SK-N-MC (cell line): ENCODE results near the gene DHX30.

Source experiments
- EZH2 ChIP-seq: fragments of 200-600 bp; sonication (generic); IDR thresholded peaks from one replicate; pipeline ENCODE4 v1.6.1; 2017; ENCODE audit warnings: antibody characterized with exemption
- FOXP2 ChIP-seq: optimal IDR thresholded peaks from 2 replicates; pipeline ENCODE3; 2011; ENCODE audit warnings: mild to moderate bottlenecking, moderate library complexity; ENCODE audit not compliant: insufficient read depth; ENCODE audit errors: extremely low read length, control extremely low read depth
- POLR2AphosphoS5 ChIP-seq: IDR thresholded peaks from 2 replicates; pipeline ENCODE4 v1.6.1; 2012; ENCODE audit warnings: mild to moderate bottlenecking, low read depth, low read length, borderline replicate concordance

DNA sequence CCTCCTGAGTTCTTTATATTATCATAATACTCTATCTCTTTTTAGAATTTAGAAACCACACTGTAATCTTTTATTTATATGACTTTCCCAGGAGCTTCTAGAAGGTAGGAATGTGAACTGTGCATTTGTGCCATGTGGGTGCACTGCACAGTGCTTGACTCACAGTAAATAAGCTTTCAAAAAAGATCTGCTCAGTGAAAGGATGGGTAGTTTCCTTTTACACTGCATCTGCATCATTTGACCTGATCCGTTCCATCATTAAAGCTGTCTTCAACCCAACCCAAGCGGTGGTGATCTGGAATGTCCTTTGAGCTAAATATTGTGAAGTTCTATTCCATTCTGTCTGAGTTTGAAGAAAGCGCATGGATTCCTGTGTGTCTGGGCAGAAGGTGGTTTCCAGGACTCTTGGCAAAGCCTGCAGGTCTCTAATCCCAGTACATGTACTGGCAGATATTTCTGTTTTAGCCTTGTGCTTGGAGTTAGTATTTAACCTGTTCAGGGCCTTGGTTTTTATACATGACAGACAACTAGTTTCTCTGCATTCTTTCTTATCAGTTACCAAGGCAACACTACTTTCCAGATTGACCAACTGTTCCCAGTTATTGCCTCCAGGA is 96.7 kb downstream of the DHX30 start:
- TF ChIP-seq EZH2 (no peak), POLR2AphosphoS5 (no peak), FOXP2 (no peak)
